Kidney (tissue), 14 donors: ENCODE results near the gene MEIKIN. TPM values are rescaled to one million over a fixed set of nuclear protein-coding genes. Genes with fewer than 3 reads are reported as not detected.

ENCODE experiments used
- DNase-seq, 5 donors: peaks; one replicate each; pipeline ENCODE4 v3.0.0-alpha.2; 2013 to 2020
- FAIRE-seq: peaks from 2 replicates; lab custom pipeline; 2012; peaks lifted over from hg19 to GRCh38; lab: Jason Lieb, UNC
- H3K27ac ChIP-seq, 2 donors: one replicate each; pipeline ENCODE4 v1.7.0; 2013; ENCODE audit warnings: low read depth in 2 of 2, low read length in 2 of 2, inconsistent platforms in 1 of 2
- H3K27me3 ChIP-seq: one replicate; pipeline ENCODE4 v1.7.1; 2013; ENCODE audit warnings: low read length, inconsistent platforms; ENCODE audit not compliant: control insufficient read depth, insufficient read depth
- H3K36me3 ChIP-seq, 3 donors: one replicate each; pipeline versions ENCODE4 v1.7.0 to v1.7.1; 2013; ENCODE audit warnings: low read length in 3 of 3, control low read depth in 1 of 3, inconsistent platforms in 1 of 3; ENCODE audit not compliant: insufficient read depth in 3 of 3, control insufficient read depth in 2 of 3
- H3K4me1 ChIP-seq, 3 donors: one replicate each; pipeline versions ENCODE4 v1.7.0 to v1.7.1; 2013; ENCODE audit warnings: low read length in 3 of 3, inconsistent platforms in 1 of 3, low read depth in 1 of 3; ENCODE audit not compliant: control insufficient read depth in 2 of 3, insufficient read depth in 2 of 3
- H3K4me3 ChIP-seq, 3 donors: one replicate each; pipeline versions ENCODE4 v1.7.0 to v1.8.1; 2013; ENCODE audit warnings: low read length in 3 of 3, control low read depth in 1 of 3, inconsistent platforms in 1 of 3
- H3K9ac ChIP-seq, 3 donors: one replicate each; pipeline versions ENCODE4 v1.7.0 to v1.7.1; 2013; ENCODE audit warnings: low read length in 3 of 3, control low read depth in 1 of 3, inconsistent platforms in 1 of 3
- H3K9me3 ChIP-seq, 3 donors: one replicate each; pipeline versions ENCODE4 v1.7.0 to v1.7.1; 2013; ENCODE audit warnings: low read length in 3 of 3, control low read depth in 1 of 3, inconsistent platforms in 1 of 3; ENCODE audit not compliant: control insufficient read depth in 2 of 3, insufficient read depth in 1 of 3
- CTCF ChIP-seq: IDR thresholded peaks from 3 replicates; pipeline ENCODE4 v1.5.1; 2012; ENCODE audit warnings: mild to moderate bottlenecking, moderate library complexity, borderline replicate concordance; ENCODE audit not compliant: insufficient read depth; ENCODE audit errors: extremely low read depth
- intact Hi-C: fragments of 100-400 bp; cut with DNase I; formaldehyde crosslinking; loops from one replicate; pipeline ENCODE4 v1.11.1; 2022
- polyA plus RNA-seq: library from polyadenylated mRNA; stranded (reverse); fragments of 350-450 nt; fragmentation: Illumina TruSeq; extraction: RNeasy Lipid Tissue Mini Kit (QIAGEN cat#74804); gene quantifications from one replicate; pipeline ENCODE4 v1.2.3, GENCODE V29; 2014; ENCODE audit warnings: low read depth, low replicate concordance; ENCODE audit not compliant: insufficient read depth
- total RNA-seq: library from RNA; stranded (reverse); fragmentation: NEBNext Ultra II Directional; extraction: Animal tissue kit (Norgen Biotek cat#: 25700); gene quantifications from one replicate; pipeline ENCODE4 v1.2.1, GENCODE V29; 2021
- donor health status: control.
- donor health status: control.
- donor health status: control.
- donor health status: control.
- donor health status: control.
- donor health status: DM: yes; HTN: yes; CAD: no.
- donor health status: Normal renal cell carcinoma (clear cell type).

The MEIKIN gene
- total and polyA plus RNA-seq, 2 donors from 2014 or later, result 0.63 TPM; not detected in 1

- Histone ChIP-seq H3K27ac (no peak overlapping the region), H3K36me3 (no peaks in the 10 kb centered on the region), H3K27me3 (no peaks in the 10 kb centered on the region), H3K4me1 (no peaks in the 10 kb centered on the region), H3K9me3 (no peaks in the 10 kb centered on the region), H3K4me3 (no peak overlapping the region), H3K9ac (no peak overlapping the region)
- no peak for TF ChIP-seq CTCF
- intact Hi-C loops, result no loop called here
- DNase-seq (no peak), FAIRE-seq (no peak)
Observed at GRCh38 chr5:131965826-131966415, 20.5 kb upstream of the MEIKIN start.

GRCh38 chr5:131959906-131960305, 14.4 kb upstream of the MEIKIN start:
- FAIRE-seq (no peak), DNase-seq (no peak)
- H3K4me3 ChIP-seq, result no peak overlapping the region
- intact Hi-C loops, result no loop called here
- no peaks in the 10 kb centered on the region for H3K27me3 ChIP-seq
- H3K4me1 ChIP-seq, result peaks cover 0 to 9% (median 2%) of the 10 kb centered on the region in 3 donors
- H3K36me3 ChIP-seq, result no peaks in the 10 kb centered on the region
- no peak overlapping the region for H3K27ac ChIP-seq
- no peak overlapping the region for H3K9ac ChIP-seq
- no peak for TF ChIP-seq CTCF
- no peaks in the 10 kb centered on the region for H3K9me3 ChIP-seq

GRCh38 chr5:131959136-131959535, 13.7 kb upstream of the MEIKIN start:
- no peaks in the 10 kb centered on the region for H3K9me3 ChIP-seq
- FAIRE-seq, result no peak
- H3K4me3 ChIP-seq, result no peak overlapping the region
- intact Hi-C loops, result no loop called here
- peaks cover 0 to 9% (median 2%) of the 10 kb centered on the region in 3 donors for H3K4me1 ChIP-seq
- no peak for TF ChIP-seq CTCF
- H3K27me3 ChIP-seq, result no peaks in the 10 kb centered on the region
- DNase-seq, result no peak
- H3K27ac ChIP-seq, result no peak overlapping the region
- H3K9ac ChIP-seq, result no peak overlapping the region
- H3K36me3 ChIP-seq, result no peaks in the 10 kb centered on the region
